Cerebellar nuclear complex (tissue), 1 donor: ENCODE results near the gene SSTR4.

ENCODE experiments used
- DNase-seq, 2 experiments: peaks; one replicate each; lab custom pipeline; 2025; lab: John Stamatoyannopoulos, UW

SSTR4 gene

GRCh38 chr20:23042270-23042669 lies 7.2 kb downstream of the SSTR4 start:
- DNase-seq, result no peak

- DNase-seq, result no peak
These were observed 8.3 kb downstream of the SSTR4 start for GRCh38 chr20:23043376-23043775.

GRCh38 chr20:23046431-23046830 lies 11.3 kb downstream of the SSTR4 start:
- no peak for DNase-seq

GRCh38 chr20:23047001-23047737 lies 12.1 kb downstream of the SSTR4 start:
- no peak for DNase-seq

- DNase-seq, result no peak
These were observed 12.7 kb downstream of the SSTR4 start for GRCh38 chr20:23047738-23048214.

GRCh38 chr20:23048283-23049200 lies 13.4 kb downstream of the SSTR4 start:
- DNase-seq, result no peak

- DNase-seq, result no peak
These were observed 14.3 kb downstream of the SSTR4 start, which contains the start of gene THBD for GRCh38 chr20:23049201-23050075. THBD (minus strand) TSS chr20:23049672; CDS start chr20:23049504, 168 bp downstream.

GRCh38 chr20:23050076-23050838 lies 15.1 kb downstream of the SSTR4 start:
- no peak for DNase-seq

GRCh38 chr20:23050847-23051627 lies 15.9 kb downstream of the SSTR4 start:
- no peak for DNase-seq

GRCh38 chr20:23052904-23053303 lies 17.8 kb downstream of the SSTR4 start:
- DNase-seq, result no peak

- DNase-seq, result no peak
These were observed 23.1 kb downstream of the SSTR4 start for GRCh38 chr20:23058240-23058639.

GRCh38 chr20:23059001-23059400 lies 23.9 kb downstream of the SSTR4 start:
- no peak for DNase-seq

GRCh38 chr20:23059846-23060245 lies 24.7 kb downstream of the SSTR4 start:
- no peak for DNase-seq

GRCh38 chr20:23060629-23061028 lies 25.5 kb downstream of the SSTR4 start:
- no peak for DNase-seq

GRCh38 chr20:23061262-23061661 lies 26.1 kb downstream of the SSTR4 start:
- no peak for DNase-seq

- no peak for DNase-seq
These were observed 26.8 kb downstream of the SSTR4 start for GRCh38 chr20:23061734-23062561.

GRCh38 chr20:23062632-23063031 lies 27.5 kb downstream of the SSTR4 start:
- DNase-seq, result no peak

- DNase-seq, result no peak
These were observed 28.1 kb downstream of the SSTR4 start for GRCh38 chr20:23063168-23063567.

GRCh38 chr20:23063581-23063980 lies 28.5 kb downstream of the SSTR4 start:
- no peak for DNase-seq
